Right renal cortex interstitium (tissue), 3 donors: ENCODE measurements around the gene NR3C2. TPM values are rescaled to one million over a fixed set of nuclear protein-coding genes. Genes with fewer than 3 reads are reported as not detected.

ENCODE experiments used
- DNase-seq, 3 donors: peaks; one replicate each; pipeline ENCODE4 v3.0.0-alpha.2; 2013; ENCODE audit warnings: low read depth in 3 of 3, low spot score in 2 of 3
- polyA plus RNA-seq, 3 donors: library from polyadenylated mRNA; unstranded; fragments of 120-200 nt; gene quantifications; one replicate each; pipeline ENCODE4 v1.2.1, GENCODE V29; 2013; ENCODE audit not compliant: insufficient read length in 3 of 3

Gene NR3C2
- polyA plus RNA-seq, 3 donors = 15.8 to 17.8 (median 17.6) TPM

DNA sequence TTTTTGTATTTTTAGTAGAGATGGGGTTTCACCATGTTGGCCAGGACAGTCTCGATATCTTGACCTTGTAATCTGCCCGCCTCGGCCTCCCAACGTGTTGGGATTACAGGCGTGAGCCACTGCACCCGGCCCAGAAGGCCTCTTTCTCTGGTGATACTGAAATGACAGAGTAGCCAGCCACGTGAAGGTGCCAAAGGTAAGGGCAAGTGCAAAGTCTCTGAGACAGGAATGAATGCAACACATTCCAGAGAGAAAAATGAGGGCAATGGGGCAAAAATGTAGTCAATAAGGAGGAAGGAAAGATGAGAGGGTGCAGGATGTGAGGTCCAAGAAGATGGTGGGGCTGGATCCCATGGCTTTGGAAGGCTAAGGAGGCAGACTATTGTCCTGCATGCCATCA is 176.0 kb downstream of the NR3C2 start:
- no peak for DNase-seq

GRCh38 chr4:148265627-148266026 is 176.6 kb downstream of the NR3C2 start:
- DNase-seq = no peak

GRCh38 chr4:148263802-148264201 is 178.4 kb downstream of the NR3C2 start:
- no peak for DNase-seq

DNA sequence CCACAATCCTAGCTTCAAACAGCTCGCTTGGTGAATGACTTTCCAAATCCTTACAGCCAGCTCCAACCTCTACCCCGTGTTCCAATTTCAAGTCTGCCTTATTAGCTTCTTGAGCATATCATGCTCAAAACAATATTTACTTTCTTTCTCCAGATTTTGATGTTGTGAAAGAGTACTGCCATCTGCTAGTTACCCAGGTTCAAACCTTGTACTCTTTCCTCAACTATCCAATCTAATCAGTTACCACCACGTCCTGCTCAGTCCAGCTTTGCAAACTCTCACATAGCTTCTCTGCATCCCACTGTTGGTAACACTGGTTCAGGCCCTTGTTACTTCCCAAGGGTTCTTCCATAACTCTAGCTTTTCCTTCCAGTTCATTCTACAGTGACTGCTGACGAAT is 179.1 kb downstream of the NR3C2 start:
- no peak for DNase-seq

DNA sequence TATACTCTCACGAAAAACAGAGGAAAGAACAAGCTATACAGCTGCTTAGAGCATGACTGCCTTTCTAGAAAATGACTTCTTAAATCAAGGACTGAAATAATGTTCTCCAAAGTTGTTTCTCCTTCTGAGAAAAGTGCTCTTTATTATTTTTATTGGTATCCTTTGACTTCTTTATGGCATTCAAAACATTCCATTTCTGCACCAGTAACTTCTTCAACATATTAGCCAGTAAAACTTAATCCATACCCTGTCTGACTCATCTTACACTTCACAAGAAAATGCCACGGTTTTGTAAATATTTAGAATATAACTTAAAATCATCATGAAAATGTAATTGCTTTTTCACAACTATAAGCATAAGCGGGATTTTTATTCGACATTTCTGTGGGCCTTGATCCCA is 180.4 kb downstream of the NR3C2 start:
- DNase-seq = peak; percentile 27 to 53 (median 44)

- no peak for DNase-seq
These were observed 182.4 kb downstream of the NR3C2 start for GRCh38 chr4:148259841-148260240.

- no peak for DNase-seq
These were observed 183.7 kb downstream of the NR3C2 start for GRCh38 chr4:148258535-148258934.

GRCh38 chr4:148255344-148255720 is 186.9 kb downstream of the NR3C2 start:
- no peak for DNase-seq

DNA sequence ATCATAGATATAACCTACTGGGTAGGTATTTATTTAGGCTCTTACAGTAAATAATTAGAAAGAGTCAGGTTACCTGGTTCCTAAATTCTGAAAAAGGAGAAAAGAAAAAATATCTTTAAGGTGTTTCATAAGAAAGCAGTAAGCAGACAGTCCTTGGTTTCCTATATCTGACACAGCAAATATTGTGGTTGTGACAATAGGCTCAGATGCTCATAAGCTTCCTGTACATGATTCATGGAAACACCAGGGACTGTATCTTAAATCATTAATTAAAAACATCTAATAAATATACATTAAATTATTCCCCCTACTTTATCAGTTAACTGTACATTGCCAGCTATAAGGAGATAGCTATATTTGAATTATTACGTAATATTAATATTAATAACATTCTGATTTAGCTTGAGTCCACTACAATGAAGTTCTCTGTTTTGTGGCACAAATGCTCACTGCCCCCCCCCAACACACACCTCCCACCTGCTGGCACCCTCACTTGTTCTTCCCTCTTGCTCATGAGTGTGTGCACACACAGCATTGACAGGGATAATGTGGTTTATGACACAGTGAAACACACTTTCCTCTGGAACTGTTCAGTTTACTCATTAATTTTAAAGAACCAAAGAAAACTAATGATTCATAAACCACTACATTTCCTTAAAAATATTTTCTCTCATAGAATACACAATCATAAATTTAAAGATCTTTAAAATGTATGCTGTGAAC is 187.4 kb downstream of the NR3C2 start:
- DNase-seq = no peak

DNA sequence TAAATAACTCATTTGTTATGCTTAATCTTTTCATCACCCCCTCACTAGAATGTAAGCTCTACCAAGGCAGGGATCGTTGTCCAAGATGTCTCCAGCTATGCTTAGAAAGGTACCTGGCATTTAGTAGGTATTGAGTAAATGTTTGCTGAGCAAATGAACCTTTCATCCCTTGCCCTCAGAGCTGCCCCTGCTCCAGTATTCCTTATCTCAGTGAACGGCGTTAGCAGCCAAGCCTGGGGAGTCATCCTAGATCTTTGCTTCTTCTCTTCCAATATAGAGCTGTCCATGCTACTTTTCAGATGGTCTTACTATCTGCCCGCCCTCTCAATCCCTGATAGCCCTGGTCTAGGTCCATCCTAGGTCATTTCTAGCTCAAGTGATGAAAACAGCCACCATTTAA is 188.4 kb downstream of the NR3C2 start:
- DNase-seq = no peak

DNA sequence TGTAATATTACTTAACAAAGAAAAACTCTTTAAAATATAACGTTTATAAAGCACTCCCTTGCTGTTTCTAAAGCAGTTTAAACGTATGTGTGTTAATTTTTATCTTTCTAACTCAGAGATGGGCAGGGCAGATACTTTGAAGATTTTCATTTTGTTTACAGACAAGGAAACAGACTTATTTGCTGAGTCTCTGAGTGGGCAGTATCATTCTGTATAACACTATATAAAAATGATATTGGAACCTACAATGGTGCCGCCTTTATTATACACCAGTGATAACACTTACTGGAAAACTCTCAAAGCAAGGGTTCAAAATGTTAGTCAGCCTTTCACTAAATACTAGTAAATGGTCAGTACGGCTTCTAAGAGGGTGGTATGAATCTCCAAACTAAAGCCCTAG is 193.4 kb downstream of the NR3C2 start:
- DNase-seq = no peak

DNA sequence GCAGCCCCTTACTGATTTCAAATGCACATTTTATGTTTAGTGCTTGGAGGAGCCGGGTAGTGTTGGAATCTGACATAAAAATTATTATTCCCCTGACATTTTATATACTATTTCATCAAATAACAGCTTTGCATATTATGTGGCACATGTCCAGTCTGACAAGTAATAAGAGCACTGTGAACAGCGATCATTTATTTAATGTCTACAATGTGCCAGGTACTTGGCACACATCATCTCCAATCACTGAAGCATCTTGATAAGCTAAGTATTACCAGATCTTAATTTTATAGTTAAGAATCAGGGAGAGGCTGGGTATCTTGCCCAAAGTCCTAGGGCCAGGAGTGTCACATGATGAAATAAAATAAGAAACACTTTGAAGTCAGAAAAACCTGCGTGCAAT is 197.2 kb downstream of the NR3C2 start:
- no peak for DNase-seq

GRCh38 chr4:148243837-148244236 is 198.4 kb downstream of the NR3C2 start:
- DNase-seq = no peak

DNA sequence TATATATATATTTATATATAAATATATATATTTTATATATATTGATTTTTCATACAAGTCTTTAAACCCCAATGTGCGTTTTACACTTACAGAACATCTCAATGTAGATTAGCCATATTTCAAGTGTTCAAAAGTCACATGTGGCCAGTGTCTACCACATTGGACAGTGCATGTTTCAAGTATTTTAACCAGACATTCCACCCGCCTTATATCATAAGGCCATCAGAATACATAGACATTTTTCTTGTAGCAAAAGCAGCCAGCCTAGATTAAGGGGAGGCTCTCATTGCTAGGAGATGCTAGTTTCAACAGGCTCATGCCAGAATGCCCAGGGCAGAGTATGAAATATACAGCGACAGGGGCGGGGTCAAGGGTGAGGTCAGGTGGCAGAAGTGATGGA is 202.0 kb downstream of the NR3C2 start:
- no peak for DNase-seq

GRCh38 chr4:148239494-148239985 is 202.7 kb downstream of the NR3C2 start:
- no peak for DNase-seq

DNA sequence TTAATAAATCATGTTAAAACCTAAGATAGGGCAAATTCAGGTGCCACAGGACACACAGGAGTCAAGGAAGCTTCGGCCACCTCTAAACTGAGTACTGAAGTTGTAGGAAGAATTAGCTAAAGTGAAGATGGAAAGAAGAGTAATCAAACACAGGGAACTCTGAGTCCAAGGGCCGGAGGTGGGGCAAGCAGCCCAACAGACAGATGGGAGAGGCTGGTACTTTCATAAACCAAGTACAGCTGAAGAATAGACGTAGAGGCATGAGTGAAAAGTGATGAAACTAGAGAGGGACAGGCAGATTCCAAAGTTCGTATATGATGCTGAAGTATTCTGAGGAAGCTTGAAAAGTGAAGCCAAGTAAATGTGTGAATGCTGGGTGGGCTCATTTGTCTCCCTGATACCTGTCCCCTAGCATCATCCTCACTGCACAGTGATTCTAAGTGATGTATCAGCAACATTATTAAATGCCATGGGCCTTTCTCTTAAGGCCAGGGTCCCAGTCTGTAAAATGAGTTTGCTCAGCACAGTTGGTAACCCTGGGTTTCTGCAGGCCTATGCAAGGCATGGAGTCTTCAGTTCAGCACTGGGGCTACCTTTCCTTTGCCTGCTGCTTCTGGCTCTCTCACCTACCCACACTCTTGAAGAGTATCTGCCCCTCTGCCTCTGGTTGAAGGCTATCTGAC is 203.3 kb downstream of the NR3C2 start:
- DNase-seq = no peak

DNA sequence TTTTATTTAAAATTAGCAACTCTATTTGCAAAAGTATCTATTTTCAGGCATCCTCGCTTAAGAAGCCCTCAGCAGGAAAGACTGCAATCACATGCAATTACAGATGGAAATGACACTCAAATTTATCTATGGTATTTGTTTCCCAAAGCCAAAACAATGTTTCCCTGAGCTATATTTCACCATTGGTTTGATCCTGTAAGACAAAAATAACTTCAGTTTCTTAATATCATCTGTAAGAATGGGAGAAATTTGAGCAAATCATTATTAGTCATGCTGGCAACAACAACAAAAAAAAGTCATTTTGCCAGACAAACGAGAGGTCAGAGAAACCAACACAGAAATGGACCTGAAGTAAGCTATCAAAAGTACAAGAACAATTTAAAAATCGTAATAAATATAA is 204.1 kb downstream of the NR3C2 start:
- DNase-seq = no peak

GRCh38 chr4:148235809-148236208 is 206.4 kb downstream of the NR3C2 start:
- no peak for DNase-seq

DNA sequence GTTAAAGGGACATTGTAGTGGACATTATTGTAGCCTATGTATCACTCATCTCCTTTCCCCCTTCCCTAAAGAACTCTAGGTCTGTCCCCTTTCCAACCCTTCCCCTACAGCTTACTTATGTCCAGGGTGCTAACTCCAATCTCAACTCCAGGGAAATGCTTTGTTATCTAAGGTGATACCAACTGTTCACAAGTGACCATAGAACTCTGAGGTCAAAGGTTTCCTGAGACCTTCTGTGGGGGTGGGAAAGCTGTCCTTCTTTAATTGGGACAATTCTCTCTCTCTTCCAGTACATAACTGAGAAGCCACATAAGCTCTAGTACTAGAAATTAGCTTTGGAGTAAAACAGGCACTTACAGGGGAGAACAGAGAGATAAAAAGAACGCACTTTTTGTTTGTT is 212.4 kb downstream of the NR3C2 start:
- no peak for DNase-seq

DNA sequence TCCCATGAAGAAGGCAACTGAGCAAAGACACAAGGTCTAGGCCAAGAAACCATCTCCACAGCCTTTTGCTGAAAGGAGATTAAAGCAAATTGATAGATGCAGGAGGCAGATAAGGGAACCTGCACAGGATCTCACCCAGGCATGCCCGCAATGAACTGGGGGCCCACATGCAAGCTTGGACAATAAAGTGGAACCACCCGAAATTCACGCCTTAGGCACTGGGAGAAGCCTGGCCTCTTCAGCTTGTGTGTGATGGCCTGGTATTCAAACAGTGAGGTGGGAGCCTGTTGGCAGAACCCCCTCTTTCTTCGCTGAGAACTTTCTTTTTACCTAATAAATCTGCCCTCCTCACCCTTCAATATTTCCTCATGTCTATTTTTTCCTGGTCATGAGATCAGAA is 213.2 kb downstream of the NR3C2 start:
- DNase-seq = no peak

- no peak for DNase-seq
These were observed 215.1 kb downstream of the NR3C2 start for GRCh38 chr4:148227147-148227546.

- no peak for DNase-seq
These were observed 215.9 kb downstream of the NR3C2 start for GRCh38 chr4:148226341-148226740.
